Hypothalamus (tissue), 51 donors: ENCODE results near the gene NAA40.

Experiments used
- DNase-seq, 51 donors: peaks; one replicate each; lab custom pipeline; 2025; lab: John Stamatoyannopoulos, UW

NAA40 gene

GRCh38 chr11:63938479-63939396 is at the start of gene NAA40:
NAA40 (plus strand) TSS chr11:63939002; CDS start chr11:63939097, 95 bp downstream.
- peak in 50 of 51 donors; percentile 17 to 91 (median 84) for DNase-seq

GRCh38 chr11:63889344-63889743 is 49.5 kb upstream of the NAA40 start:
- DNase-seq = no peak

GRCh38 chr11:63890368-63890767 is 48.4 kb upstream of the NAA40 start:
- DNase-seq = no peak

- DNase-seq = no peak
Measured at GRCh38 chr11:63892228-63892627, 46.6 kb upstream of the NAA40 start.

- DNase-seq = no peak
Measured at GRCh38 chr11:63893355-63893754, 45.4 kb upstream of the NAA40 start.

GRCh38 chr11:63896071-63896470 is 42.7 kb upstream of the NAA40 start:
- DNase-seq = no peak

GRCh38 chr11:63897459-63898146 is 41.2 kb upstream of the NAA40 start:
- peak in 2 of 51 donors; percentile 31 to 69 for DNase-seq

- no peak for DNase-seq
Measured at GRCh38 chr11:63901660-63902059, 37.1 kb upstream of the NAA40 start.

- no peak for DNase-seq
Measured at GRCh38 chr11:63903884-63904283, 34.9 kb upstream of the NAA40 start.

- no peak for DNase-seq
Measured at GRCh38 chr11:63904743-63905142, 34.1 kb upstream of the NAA40 start.

GRCh38 chr11:63905179-63905578 is 33.6 kb upstream of the NAA40 start:
- DNase-seq = peak in 6 of 51 donors; percentile 17 to 69 (median 29)

GRCh38 chr11:63906087-63906486 is 32.7 kb upstream of the NAA40 start:
- no peak for DNase-seq

- DNase-seq = peak in 6 of 51 donors; percentile 13 to 43 (median 22)
Measured at GRCh38 chr11:63906585-63906984, 32.2 kb upstream of the NAA40 start.

- DNase-seq = no peak
Measured at GRCh38 chr11:63907063-63907462, 31.7 kb upstream of the NAA40 start.

GRCh38 chr11:63907808-63908530 is 30.8 kb upstream of the NAA40 start:
- peak in 2 of 51 donors; percentile 31 to 41 for DNase-seq

- DNase-seq = peak in 5 of 51 donors; percentile 16 to 34 (median 23)
Measured at GRCh38 chr11:63908631-63909401, 30.0 kb upstream of the NAA40 start.

GRCh38 chr11:63909591-63910506 is 29.0 kb upstream of the NAA40 start:
- DNase-seq = no peak

- no peak for DNase-seq
Measured at GRCh38 chr11:63910675-63911074, 28.1 kb upstream of the NAA40 start.

- DNase-seq = no peak
Measured at GRCh38 chr11:63911440-63911839, 27.4 kb upstream of the NAA40 start.
